ENCODE data around the gene MPHOSPH9. TPM values are rescaled to one million over a fixed set of nuclear protein-coding genes. Genes with fewer than 3 reads are reported as not detected.

The MPHOSPH9 gene
- total RNA-seq, 1 donor from 2014 or later: 21.8 TPM

DNA sequence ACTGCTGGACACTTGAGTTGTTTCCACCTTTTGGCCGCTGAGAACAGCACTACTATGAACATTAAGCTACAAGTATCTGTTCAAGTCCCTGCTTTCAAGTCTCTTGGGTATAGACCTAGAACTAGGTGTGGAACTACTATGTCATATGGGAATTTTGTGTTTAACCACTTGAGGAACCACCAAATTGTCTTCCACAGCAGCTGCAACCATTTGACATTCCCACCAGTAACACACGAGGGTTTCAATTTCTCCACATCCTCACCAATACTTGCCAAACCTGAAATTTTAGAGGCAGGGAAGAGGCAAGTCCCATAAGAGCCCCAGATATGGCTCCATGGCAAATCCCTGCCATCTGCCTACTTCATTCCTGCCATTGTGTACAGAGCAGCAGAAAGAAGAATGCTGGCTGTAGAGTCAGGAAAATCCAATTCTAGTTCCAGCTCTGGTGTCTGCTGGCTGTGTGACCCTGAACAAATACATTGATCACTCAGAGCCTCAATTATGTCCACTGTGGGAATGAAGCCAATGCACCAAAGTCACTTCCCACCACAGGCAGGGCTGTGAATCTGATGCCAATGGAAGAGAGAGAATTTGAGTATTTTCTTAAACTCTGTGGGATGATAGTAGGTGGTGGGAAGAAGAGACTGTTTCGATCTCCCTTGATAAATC, 99.9 kb downstream of the MPHOSPH9 start:
- DNase-seq: no peak
- intact Hi-C loops (cut with DNase I): no loop called here
- no peak for ATAC-seq
- no peak overlapping the region for H3K4me3 ChIP-seq
- peaks cover 46% of the 10 kb centered on the region for H3K4me1 ChIP-seq
- TF ChIP-seq, protein P1, sequence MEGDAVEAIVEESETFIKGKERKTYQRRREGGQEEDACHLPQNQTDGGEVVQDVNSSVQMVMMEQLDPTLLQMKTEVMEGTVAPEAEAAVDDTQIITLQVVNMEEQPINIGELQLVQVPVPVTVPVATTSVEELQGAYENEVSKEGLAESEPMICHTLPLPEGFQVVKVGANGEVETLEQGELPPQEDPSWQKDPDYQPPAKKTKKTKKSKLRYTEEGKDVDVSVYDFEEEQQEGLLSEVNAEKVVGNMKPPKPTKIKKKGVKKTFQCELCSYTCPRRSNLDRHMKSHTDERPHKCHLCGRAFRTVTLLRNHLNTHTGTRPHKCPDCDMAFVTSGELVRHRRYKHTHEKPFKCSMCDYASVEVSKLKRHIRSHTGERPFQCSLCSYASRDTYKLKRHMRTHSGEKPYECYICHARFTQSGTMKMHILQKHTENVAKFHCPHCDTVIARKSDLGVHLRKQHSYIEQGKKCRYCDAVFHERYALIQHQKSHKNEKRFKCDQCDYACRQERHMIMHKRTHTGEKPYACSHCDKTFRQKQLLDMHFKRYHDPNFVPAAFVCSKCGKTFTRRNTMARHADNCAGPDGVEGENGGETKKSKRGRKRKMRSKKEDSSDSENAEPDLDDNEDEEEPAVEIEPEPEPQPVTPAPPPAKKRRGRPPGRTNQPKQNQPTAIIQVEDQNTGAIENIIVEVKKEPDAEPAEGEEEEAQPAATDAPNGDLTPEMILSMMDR (IDR thresholded peaks at IDR 0.05): no peak
- no peaks in the 10 kb centered on the region for H3K27me3 ChIP-seq (ENCODE audit: low read depth)
- H3K36me3 ChIP-seq: no peaks in the 10 kb centered on the region
- H3K27ac ChIP-seq: peak overlapping the region; percentile 7
- no peaks in the 10 kb centered on the region for H3K9me3 ChIP-seq

DNA sequence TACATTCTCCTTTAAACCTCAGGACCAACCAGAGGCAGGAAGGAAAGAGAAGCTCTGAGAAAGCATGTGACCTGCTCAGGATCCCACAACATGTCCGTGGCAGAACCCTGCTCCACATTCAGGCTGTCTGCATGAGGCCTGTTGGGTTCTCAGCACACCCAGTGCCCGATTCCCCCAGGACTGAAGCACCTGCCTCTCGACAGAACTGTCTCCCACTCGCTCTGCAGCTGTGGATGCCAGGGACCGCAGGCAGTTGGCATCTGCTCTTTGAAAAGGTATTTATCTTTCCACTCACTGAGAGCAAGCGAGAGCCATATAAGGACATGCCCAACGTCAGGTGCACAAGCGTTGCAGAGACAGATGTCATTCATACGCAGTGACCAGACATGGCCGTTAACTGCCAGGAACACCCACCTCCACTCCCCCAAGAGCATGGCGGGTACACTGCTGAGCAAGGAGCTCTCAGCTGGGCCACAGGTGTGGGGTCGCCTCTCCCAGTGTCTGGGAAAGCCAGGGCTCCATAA, 101.0 kb downstream of the MPHOSPH9 start:
- no peak overlapping the region for H3K4me3 ChIP-seq
- TF ChIP-seq, protein P1 (IDR thresholded peaks at IDR 0.05): no peak
- intact Hi-C loops (cut with DNase I): no loop called here
- no peaks in the 10 kb centered on the region for H3K27me3 ChIP-seq (ENCODE audit: low read depth)
- peak; percentile 78 to 82 for ATAC-seq
- H3K27ac ChIP-seq: peak overlapping the region; percentile 7
- DNase-seq: peak; percentile 69
- H3K9me3 ChIP-seq: no peaks in the 10 kb centered on the region
- peaks cover 54% of the 10 kb centered on the region for H3K4me1 ChIP-seq
- H3K36me3 ChIP-seq: no peaks in the 10 kb centered on the region

DNA sequence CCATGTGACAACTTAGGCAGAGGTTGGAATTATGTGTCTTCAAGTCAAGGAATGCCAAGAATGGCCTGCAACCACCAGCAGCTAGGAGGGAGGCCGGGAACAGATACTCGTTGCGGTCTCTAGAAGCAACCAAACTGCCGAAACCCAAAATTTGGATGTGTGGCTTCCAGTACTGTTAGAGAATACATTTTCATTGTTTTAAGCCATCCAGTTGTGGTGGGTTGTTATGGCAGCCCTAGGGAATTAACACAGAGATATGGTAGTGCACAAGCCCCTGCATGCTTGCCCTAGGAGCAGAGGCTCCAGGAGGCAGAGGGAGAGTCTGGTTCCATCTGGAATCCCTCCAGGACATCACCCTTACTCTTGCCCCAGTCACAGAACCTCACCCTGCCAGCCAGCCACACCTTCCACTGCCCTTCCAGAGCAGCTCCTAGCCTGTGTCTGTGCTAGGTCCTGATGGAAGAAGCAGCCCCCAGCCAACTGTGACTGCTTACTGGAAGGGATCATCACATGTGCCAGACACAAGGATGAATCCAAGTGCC, 101.6 kb downstream of the MPHOSPH9 start:
- peaks cover 54% of the 10 kb centered on the region for H3K4me1 ChIP-seq
- H3K36me3 ChIP-seq: no peaks in the 10 kb centered on the region
- no peaks in the 10 kb centered on the region for H3K9me3 ChIP-seq
- intact Hi-C loops (cut with DNase I): no loop called here
- TF ChIP-seq, protein P1 (IDR thresholded peaks at IDR 0.05): no peak
- ATAC-seq (peak; percentile 8 to 15), DNase-seq (no peak)
- H3K4me3 ChIP-seq: no peak overlapping the region
- H3K27me3 ChIP-seq (ENCODE audit: low read depth): no peaks in the 10 kb centered on the region
- peak overlapping the region; percentile 7 for H3K27ac ChIP-seq

DNA sequence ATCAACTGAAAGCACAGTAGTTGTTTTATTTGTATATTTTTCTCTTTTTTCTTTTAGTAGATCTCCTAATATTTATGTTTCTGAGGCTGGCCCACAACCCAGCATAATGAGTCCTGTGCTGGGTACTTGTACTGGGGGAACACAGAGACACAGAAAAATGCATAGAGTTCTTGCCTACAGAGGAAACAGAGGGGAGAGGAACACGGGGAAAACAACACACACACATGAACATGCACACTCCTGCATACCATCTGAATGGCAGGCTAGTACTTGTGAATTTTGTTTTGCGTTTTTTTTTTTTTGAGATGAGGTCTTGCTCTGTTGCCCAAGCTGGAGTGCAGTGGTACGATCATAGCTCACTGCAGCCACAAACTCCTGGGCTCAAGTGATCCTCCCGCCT, 103.3 kb downstream of the MPHOSPH9 start:
- H3K27ac ChIP-seq: no peak overlapping the region
- TF ChIP-seq, protein P1 (IDR thresholded peaks at IDR 0.05): no peak
- DNase-seq: no peak
- no peaks in the 10 kb centered on the region for H3K27me3 ChIP-seq (ENCODE audit: low read depth)
- no peaks in the 10 kb centered on the region for H3K36me3 ChIP-seq
- intact Hi-C loops (cut with DNase I): no loop called here
- ATAC-seq: no peak
- no peaks in the 10 kb centered on the region for H3K9me3 ChIP-seq
- peaks cover 44% of the 10 kb centered on the region for H3K4me1 ChIP-seq
- no peak overlapping the region for H3K4me3 ChIP-seq

DNA sequence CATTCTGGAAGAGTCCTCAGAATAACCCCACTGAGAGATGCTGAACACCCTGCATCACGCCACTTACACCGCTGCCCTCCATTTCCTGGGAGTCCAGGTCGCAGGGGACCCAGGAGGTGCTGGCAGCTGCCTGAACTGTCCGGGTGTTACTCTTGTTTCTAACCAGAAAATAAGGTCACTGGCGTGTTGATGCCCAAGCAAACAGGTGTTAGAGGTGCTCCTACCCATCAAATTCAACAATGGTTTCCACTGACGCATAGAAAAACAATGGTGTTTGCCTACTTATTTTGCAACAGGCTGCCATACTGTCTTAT, 105.8 kb downstream of the MPHOSPH9 start:
- peaks cover 20% of the 10 kb centered on the region for H3K4me1 ChIP-seq
- no peak overlapping the region for H3K4me3 ChIP-seq
- ATAC-seq (no peak), DNase-seq (no peak)
- intact Hi-C loops (cut with DNase I): no loop called here
- no peaks in the 10 kb centered on the region for H3K36me3 ChIP-seq
- peak overlapping the region; percentile 4 for H3K27ac ChIP-seq
- TF ChIP-seq, protein P1 (IDR thresholded peaks at IDR 0.05): no peak
- H3K9me3 ChIP-seq: no peaks in the 10 kb centered on the region
- no peaks in the 10 kb centered on the region for H3K27me3 ChIP-seq (ENCODE audit: low read depth)
